Vagina (tissue), 2 donors: ENCODE measurements around the gene R3HDM4.

Experiments used
- POLR2A ChIP-seq, 2 donors: fragments of 450-650 bp; IDR thresholded peaks; one replicate each; pipeline ENCODE4 v1.6.1; 2017; ENCODE audit warnings: antibody characterized with exemption in 2 of 2, mild to moderate bottlenecking in 2 of 2, moderate library complexity in 2 of 2
- POLR2AphosphoS5 ChIP-seq, 2 donors: sonication (generic); formaldehyde crosslinking; IDR thresholded peaks; one replicate each; pipeline ENCODE4 v1.9.0; 2017; ENCODE audit warnings: antibody characterized with exemption in 2 of 2, mild to moderate bottlenecking in 2 of 2, low read depth in 1 of 2; ENCODE audit not compliant: insufficient read depth in 1 of 2
- TF ChIP-seq, protein P1 (sequence below), 3 experiments: fragments of 450-650 bp in 2 of 3; fragments of 200-600 bp in 1 of 3; sonication (generic) in 1 of 3; IDR thresholded peaks; one replicate each; pipeline ENCODE4 v1.5.1; 2017 to 2019; ENCODE audit warnings: antibody characterized with exemption in 3 of 3, mild to moderate bottlenecking in 2 of 3, moderate library complexity in 2 of 3

DNA sequence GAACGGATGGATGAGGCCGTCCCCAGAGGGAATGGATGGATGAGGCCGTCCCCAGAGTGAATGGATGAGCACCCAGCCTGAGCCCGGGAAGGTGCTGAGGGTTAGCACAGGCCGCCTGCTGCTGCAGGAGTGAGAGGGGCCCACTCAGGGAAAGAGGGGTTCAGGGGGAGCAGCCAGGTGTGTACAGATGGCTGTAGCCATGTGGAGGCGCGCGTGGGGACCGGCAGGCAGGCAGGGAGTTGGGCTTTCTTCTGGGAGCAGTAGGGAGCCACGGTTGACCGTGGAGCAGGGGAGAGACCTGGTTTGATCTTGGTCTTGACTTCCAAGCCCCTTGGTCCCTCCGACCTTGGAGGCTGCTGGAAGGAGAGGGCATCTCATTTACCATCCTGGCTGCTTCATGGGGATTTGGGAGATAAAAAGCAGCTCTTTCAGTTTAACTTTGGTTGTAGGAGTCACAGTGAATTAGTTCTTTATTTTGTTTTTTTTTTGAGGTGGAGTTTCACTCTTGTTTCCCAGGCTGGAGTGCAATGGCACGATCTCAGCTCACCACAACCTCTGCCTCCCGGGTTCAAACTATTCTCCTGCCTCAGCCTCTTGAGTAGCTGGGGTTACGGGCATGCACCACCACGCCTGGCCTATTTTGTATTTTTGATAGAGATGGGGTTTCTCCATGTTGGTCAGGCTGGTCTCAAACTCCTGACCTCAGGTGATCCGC is 37.5 kb upstream of the R3HDM4 start:
- TF ChIP-seq POLR2A (IDR thresholded peaks at IDR 0.05) (no peak), POLR2AphosphoS5 (IDR thresholded peaks at IDR 0.05; ENCODE audit: insufficient read depth in 1 of 2, low read depth in 1 of 2) (no peak)
- TF ChIP-seq, protein P1, sequence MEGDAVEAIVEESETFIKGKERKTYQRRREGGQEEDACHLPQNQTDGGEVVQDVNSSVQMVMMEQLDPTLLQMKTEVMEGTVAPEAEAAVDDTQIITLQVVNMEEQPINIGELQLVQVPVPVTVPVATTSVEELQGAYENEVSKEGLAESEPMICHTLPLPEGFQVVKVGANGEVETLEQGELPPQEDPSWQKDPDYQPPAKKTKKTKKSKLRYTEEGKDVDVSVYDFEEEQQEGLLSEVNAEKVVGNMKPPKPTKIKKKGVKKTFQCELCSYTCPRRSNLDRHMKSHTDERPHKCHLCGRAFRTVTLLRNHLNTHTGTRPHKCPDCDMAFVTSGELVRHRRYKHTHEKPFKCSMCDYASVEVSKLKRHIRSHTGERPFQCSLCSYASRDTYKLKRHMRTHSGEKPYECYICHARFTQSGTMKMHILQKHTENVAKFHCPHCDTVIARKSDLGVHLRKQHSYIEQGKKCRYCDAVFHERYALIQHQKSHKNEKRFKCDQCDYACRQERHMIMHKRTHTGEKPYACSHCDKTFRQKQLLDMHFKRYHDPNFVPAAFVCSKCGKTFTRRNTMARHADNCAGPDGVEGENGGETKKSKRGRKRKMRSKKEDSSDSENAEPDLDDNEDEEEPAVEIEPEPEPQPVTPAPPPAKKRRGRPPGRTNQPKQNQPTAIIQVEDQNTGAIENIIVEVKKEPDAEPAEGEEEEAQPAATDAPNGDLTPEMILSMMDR (IDR thresholded peaks at IDR 0.05) = no peak
